NCI-H1105 (cell line): ENCODE results near the gene THADA.
"Not testable (repeated sequence)": the region's sequence is repeated elsewhere in the genome, so short reads cannot be mapped to it uniquely, and the experiment has no call there.

Experiments
- DNase-seq: peaks from one replicate; lab custom pipeline; 2025; lab: John Stamatoyannopoulos, UW

Gene THADA

GRCh38 chr2:43461453-43462073, 134.3 kb downstream of the THADA start:
- peak; percentile 27 for DNase-seq

GRCh38 chr2:43460611-43461365, 135.1 kb downstream of the THADA start:
- no peak for DNase-seq

- DNase-seq: no peak
Observed at GRCh38 chr2:43460174-43460546, 135.7 kb downstream of the THADA start.

- DNase-seq: no peak
Observed at GRCh38 chr2:43459446-43460173, 136.2 kb downstream of the THADA start.

GRCh38 chr2:43458014-43458628, 137.7 kb downstream of the THADA start:
- DNase-seq: no peak

GRCh38 chr2:43455731-43456642, 139.9 kb downstream of the THADA start:
- DNase-seq: no peak

DNA sequence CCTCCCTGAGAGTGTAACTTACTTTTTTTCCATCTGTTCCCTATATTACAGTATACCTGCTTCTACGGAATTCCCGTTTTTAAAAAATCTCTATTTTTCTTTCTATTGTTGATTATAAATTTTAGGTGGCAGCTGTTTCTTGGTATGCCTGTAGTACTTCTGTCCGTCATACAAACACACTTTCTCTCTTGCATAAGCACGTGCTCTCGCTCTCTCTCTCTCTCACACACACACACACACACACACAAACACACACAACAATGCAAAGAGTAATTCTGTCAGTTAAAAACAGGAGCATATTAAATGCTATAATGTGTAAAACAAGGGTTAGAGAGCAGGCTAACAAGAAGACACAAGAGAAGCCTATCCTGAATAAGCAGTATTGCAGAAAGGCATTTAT, 140.5 kb downstream of the THADA start:
- no peak for DNase-seq

- no peak for DNase-seq
Observed at GRCh38 chr2:43454791-43455190, 141.0 kb downstream of the THADA start.

DNA sequence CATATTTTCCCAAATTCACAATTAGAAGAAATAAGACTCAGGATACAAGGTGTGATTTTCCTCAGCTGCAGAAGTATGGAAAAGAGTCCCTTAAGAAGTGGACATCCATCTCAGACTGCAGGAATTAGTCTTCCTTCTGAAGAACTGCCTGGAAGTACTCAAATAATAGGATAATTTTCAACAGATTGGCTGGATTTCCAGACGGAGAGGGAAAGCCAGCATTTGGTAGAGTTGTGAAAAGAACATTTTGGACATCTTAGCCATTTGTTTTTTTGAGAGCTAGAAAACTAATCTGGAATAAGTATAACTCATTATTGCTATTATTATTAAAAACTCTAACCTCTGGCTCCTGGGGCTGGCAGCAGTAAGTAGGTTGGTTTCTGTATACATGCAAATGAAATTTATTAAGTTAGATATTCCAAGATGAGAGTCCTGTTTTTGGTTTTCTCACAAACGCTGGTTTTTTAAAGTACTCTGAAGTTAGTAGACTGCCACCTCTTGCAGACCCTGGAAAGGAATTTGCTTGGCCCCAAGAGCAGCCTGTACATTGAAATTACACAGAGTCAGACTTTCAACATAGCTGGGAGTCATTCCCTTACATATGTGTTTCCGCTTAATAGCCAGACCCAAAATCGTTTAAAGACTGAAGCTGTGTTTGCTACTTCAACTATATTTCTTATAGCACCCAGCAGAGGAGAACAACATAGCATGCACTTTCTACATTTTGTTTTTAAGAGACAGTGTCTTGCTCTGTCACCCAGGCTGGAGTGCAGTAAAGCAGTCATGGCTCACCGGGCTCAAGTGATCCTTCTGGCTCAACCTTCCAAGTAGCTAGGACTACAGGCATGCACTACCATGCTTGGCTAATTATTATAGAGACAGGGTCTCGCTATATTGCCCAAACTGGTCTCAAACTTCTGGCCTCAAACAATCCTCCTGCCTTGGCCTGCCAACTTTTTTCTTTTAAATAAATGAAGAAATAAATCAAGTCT, 142.4 kb downstream of the THADA start:
- no peak for DNase-seq

DNA sequence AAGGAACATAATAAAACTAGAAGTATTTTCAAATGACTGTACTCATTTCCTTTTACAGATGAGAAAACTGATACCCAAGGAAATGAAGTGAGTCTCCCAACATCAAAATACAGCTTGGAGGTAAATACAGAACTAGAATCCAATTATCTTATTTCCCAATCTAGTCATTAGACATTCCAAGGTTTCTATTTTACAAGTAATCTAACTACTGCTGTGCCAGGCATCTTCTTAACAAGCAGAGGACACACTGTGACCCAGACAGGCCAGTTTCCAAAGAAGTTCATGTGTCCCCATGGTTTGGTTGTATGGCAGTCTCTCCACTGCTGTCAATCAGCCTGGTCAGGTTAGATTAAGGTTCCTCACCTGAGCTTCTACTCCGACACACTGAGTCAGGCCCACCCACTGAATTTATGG, 143.5 kb downstream of the THADA start:
- no peak for DNase-seq

- no peak for DNase-seq
Observed at GRCh38 chr2:43450617-43451016, 145.2 kb downstream of the THADA start.

DNA sequence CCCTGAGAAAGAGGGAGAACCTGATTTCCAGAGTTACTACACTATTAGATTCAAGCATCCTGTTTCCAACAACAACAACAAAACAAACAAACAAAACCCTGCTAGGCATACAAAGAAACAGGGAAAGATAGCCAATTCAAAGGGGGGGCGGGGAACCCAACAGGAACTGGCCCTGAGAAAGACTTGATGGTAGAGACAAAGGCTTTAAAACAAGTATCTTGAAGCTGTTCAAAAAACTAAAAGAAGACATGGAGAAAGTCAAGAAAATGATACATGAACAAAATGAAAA, 147.1 kb downstream of the THADA start:
- no peak for DNase-seq

DNA sequence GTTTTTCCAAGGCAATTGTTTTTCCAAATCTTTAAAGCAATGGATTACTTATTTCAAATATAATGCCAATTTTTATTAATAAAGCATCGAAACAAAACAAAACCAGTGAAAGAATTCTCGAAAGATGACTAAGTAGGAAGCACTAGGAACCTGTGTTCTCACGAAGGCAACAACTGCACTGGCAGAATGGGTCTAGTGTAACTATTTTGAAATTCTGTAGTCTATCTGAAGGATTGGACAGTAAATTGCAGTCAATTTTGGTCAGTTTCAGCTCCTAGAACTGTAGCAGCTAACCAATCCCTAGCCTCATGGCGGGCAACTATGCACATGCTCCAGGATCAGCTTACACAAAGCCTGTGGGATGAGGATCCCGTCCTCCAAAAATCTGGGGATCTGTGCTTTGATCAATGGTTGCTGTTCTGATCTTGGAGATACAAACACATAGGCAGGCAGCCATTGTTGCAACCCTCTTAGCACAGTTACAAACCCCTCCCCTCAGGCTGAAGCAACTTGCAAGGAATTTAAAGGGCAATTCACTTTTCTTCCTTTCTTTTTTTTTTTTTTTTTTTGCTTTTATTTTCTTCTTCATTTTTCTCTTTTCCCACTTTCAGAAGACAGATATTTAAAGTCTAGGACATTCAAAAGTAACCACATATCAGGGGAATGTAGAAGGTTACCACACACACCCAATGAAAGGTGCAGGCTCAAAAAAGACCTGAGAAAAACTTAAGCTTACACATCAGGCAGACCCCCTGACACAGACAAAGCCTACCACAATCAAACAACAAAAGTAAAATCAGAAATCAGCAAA, 147.6 kb downstream of the THADA start:
- no peak for DNase-seq

- DNase-seq: not testable (repeated sequence)
Observed at GRCh38 chr2:43446755-43447154, 149.1 kb downstream of the THADA start.

DNA sequence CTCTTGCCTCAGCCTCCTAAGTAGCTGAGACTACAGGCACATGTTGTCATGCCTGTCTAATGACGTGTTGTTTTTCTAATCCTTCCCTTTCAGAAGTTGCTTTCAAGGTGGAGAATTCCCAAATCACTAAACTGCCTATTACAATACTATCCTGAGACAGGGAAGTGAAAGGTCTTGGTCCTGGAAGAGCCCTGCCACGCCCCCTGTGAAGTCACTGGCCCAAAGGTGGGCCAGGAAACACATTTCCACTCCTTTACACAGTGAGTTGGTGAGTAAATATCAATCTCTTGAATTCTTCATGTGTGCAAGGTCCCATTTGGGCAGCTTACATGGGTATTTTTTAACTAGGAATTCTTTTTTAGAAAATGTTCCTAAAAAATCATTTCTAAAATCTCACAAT, 150.1 kb downstream of the THADA start:
- no peak for DNase-seq

DNA sequence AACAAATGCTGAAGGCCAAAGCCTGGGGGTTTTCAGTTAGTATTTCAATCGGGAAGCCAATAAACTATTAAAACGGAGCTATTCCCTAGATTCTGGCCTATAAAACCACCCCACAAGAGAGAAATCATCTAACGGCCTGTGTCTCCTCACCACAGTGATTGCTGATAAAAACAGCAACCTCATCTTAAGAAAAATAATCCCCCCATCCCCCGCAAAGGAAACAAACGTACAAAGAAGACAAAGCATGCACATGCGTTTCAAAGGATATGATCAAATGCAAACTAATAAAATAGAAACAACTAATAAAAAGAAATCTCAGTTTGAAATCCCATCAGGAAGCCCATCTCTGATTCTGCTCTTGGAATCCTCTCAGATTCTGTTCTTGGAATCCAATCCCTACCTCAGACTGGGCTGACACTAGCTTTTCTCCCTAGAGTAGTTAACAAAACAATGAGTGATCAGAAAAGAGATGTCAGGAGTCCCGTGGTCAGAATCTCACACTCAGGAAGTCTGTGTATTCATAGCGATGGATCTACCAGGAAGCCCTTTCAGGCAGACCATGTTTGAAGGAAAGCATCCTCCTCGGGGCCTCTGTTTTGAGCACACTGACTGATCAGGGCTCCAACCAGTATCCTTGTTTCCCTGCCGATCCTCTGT, 150.7 kb downstream of the THADA start:
- no peak for DNase-seq

DNA sequence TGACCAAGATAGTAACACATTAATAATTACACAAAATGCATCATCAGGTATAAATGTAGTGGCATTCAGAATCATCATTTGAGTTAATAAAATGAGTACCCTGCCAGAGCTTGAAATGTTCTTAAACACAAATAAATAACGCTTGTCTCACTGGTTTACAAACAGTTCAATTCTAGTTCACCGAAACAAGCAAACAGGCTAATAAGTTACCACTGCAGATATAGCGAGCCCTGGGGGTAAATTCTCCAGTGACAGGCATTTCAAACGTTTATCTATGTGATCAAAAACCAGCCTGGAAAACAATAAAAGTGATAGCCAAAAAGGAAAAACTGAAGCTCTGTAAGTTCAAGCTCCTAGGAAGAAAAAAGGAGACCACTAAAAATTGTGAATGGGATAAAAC, 152.6 kb downstream of the THADA start:
- DNase-seq: no peak

DNA sequence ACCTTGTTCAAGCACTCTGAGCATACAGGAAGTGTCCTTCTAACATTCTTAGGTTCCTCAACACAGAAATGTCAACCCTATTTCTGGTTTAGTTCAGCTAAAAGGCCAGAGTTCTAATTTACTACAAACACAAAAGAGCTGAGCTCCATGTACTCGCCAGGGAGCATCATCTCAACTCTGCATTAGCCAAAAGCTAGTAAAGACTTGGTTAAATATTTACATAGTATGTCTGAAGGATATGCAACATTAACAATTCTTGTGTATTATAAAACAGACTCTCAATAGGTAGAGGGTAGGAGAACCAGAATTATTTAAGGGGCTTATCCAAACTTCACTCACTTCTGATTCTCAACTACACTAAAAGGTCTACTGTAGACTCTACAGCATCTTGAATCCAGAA, 154.6 kb downstream of the THADA start:
- DNase-seq: no peak
